GM19372 (cell line): ENCODE results near the gene MYOZ3.
A peak's percentile ranks its signal among the peaks of the same experiment; 100 is the strongest.

Experiments used
- ATAC-seq: cut with Tn5 transposase; IDR thresholded peaks from one replicate; pipeline ENCODE4 v1.9.1; 2021; ENCODE audit warnings: mild to moderate bottlenecking, low read depth, moderate library complexity; ENCODE audit not compliant: unreplicated experiment

The MYOZ3 gene

DNA sequence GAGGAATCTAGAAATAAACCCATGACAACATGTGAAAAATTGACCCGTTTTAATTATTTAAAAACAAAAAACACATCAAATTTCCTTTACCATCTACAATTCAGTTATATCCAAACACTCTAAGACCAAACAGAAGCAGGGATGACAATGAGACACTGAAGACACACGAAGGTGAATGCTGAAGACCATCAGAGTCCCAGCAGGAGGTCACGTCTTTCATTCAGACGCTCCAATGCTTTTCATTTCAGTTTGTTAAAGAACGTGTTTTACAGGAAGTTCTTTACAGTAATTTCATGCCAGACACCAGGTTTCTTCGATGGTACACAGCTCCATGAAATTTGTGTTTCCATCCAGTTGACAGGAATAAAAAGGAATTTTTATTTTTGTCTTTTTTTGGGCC, 29.7 kb downstream of the MYOZ3 start:
- ATAC-seq = no peak

DNA sequence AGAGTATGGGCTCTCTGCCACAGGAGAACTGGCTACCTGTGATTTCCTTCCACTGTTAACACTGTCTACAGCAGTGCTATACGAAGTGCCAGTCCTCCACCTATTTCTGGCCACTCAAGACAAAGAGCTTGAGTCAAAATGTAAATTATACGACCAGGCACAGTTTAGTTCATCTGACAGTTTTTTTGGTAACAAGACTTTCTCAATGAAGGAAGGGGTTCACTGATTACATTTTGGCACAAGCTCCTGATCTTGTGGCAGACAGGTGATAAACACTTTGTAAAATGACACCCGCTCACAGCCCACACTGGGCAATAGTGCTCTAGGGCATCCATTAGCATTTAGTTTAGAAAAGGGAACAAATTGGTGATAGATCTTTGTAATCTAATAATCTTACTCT, 31.2 kb downstream of the MYOZ3 start:
- no peak for ATAC-seq

DNA sequence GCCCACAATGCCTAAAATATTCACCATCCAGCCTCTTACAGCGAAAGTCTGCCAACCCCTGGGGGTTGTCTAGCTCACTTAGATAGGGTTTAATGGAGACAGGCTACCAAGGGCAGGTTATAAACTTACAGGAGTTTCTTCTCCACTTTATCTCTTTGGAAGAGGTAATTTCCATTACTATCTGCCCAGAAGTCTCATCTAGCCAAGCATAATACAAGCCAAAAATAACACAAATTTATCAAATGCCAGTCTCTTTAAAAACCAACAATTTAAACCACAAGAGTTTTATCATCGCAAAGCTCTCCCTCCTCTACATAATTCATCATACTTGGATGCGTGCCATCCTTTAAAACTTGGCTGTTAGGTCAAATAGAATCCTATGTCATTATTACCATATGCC, 33.6 kb downstream of the MYOZ3 start:
- no peak for ATAC-seq

DNA sequence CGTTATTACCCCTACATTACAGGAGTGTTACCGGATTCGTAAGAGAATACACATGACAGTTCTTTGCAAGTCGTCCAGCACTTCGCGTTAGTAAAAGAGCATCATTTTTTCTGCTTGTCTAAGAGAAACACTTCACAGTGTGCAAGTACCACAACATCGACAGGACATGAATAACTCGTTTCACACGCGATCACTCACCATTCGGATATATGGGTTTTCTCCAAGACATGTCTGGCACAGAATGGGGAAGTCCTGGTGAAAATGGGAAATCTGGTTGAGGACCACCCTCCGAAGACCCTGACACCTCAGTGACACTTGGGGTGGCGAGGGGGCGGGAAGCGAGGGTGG, 39.2 kb downstream of the MYOZ3 start:
- ATAC-seq = peak; percentile 2

DNA sequence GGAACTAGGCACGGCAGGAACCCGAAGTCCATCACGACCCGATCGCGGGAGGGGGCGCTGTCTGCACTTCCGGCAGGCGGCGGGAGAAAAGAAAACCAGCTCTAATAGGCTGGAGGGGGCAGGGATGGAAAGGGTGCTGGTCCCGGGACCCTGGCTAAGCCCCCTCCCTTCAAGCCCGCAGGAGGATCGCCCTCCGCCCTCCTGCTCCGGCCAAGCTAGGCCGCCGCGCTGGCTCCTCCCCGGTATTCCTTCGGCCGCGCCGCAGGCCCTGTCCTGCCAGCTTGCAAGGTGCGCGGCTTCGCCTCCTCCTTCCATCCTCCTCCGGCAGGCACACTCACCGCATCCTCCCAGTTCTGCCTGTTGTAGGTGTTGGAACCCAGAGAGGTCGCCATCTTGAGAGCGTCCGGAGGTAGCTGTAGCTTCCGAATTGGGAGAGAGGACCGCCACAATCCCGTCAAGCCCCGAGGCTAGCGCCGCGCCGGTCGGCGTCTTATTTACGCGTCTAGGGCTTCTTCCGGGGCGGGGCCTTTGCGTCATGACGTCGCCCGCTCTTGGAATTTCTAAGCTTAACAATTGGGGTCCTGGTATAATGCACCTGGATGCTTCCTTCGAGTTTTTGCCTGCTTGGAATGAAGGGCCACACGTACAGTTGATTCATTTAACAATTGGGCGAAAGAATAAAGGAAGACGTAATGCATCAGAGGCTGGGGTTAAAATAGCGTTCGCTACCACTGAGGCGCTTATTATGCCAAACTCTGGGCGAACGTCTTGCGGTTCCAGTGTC, 39.7 kb downstream of the MYOZ3 start, which contains the start of gene RBM22:
TSS of gene RBM22 (minus strand) at position 469 of the 784 bp plus-strand sequence. CDS start at position 392, 77 bp downstream.
- peak; percentile 97 for ATAC-seq

DNA sequence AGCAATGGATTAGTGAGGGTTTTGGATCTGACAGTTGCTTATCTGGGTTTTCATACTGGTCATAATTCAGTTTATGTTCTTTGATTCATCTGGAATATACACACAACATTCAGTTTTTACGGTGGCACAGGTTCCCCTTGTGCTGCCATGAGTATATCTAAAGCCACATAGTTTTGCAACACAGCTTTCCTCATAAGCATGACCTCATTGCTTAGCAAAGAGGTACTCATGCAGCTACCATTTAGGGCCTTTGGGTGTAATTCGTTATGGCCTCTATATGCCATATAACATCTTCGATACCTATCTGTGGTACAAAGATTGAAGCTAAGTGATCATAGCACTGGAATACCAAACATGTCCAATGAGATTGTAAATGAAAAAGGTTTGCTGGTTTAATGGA, 42.7 kb downstream of the MYOZ3 start:
- no peak for ATAC-seq

DNA sequence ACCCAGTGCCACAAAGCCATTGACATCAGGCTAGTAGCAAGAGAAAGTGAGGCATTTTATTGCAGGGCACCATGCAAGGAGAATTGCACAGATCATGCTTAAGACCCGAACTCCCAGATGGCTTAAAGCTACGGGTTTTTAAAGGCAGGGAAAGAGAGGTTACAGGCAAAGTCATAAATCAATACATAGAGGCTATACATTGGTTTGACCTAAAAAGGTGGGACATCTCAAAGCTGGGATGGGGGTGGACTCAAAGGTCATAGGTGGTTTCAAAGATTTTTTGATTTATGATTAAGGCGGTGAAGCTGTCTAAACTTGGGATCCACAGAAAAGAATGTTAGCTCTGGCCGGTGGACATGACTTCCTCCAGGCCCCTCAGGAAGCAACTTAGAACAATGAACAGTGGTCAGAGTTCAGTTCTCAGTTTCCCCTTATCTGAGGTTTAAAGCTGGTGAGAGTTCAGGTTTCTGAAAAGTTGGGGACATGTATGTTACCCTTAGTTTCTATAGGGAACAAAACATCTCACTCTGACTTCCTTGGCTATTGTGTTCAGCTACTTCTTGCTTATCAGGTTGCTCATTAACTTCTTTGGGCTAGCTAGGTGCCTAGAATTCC, 45.8 kb downstream of the MYOZ3 start:
- ATAC-seq = no peak

DNA sequence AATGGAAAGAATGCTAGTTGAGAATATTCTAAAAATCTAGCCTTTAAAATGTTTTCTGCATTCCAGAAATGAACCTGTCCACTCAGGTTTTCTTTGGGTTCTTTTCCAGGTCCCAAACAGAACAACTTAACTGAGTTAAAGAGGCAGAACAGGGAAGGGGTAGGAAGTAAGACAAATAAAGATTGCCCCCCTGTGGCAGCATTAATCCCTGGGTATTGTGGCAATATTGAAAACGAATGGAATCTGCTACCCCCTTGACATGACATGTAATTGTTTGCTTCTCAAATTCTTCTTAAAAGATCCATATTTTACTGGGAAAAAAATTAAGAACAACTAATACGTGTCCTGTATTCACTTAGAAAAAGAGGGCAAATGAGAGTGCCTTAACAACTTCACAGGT, 49.1 kb downstream of the MYOZ3 start:
- no peak for ATAC-seq

DNA sequence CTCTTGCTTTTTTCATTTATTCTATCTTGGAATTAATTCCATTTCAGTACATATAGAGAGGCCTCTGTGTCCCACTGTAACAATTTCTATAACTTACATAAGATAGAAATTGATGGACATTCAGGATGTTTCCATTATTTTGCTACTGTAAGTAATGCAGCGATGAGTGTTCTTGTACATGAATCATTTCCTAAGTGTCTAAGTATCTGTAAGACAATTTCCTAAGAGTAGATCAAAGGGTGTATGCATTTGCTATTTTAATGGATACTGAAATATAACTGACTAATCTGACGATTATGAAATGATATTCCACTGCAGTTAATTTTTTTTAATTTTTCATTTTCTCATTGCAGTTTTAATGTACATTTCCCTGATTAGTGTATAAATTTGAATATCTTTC, 62.8 kb downstream of the MYOZ3 start:
- ATAC-seq = no peak
